HG02973 (cell line): ENCODE measurements around the gene HEXIM2.

Experiments used
- ATAC-seq: cut with Tn5 transposase; IDR thresholded peaks from one replicate; pipeline ENCODE4 v1.9.1; 2021; ENCODE audit warnings: moderate library complexity; ENCODE audit not compliant: unreplicated experiment

The HEXIM2 gene

DNA sequence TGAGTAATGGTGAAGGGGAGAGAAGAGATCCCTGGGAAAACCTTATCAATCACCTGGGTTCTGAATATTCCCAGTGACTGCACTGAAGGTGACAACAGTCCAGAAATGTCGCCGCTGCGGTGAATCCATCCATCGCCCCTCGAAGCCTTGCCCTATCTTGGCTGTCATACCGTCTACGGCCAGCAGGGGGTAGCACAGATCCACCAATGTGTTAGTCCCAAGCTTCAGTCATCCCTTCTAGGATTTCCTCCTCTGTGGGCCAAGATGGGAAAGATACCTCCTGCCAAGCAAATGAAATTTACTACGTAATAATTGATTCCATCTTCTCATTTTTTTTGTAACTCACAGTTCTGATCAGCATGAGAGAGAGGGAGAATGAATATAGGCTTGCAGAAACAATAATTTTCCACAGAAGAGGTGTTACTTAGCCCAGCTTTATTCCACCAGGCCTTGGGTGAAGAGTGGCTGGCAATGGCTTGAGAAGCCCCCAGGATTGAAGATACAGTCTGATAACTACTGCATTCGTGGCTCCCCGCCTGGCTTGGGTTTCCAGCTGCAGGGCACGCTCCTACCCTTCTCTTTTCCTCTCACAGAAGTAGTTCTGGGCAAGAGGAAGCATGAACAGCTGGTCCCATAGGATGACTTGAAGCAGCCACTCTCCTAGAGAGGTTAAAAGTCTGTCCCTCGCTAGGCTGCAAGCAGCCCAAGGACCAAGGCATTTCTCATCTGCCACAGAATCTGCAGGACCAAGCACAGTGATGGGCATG, 57.4 kb downstream of the HEXIM2 start:
- no peak for ATAC-seq
